Spleen (tissue), 7 donors: ENCODE measurements around the gene CHD9NB.

Experiments used
- CTCF ChIP-seq, 11 experiments: fragments of 200-600 bp in 7 of 11; fragments of 450-650 bp in 4 of 11; sonication (generic) in 4 of 11; IDR thresholded peaks in 8 of 11; conservative IDR thresholded peaks in 3 of 11; 1 replicate in 7 of 11; 2 replicates in 4 of 11; pipeline versions ENCODE4 v1.4.0 to v1.8.0; 2016 to 2021; ENCODE audit warnings: antibody characterized with exemption in 11 of 11, inconsistent platforms in 4 of 11, mild to moderate bottlenecking in 1 of 11
- POLR2AphosphoS5 ChIP-seq, 3 donors: sonication (generic); formaldehyde crosslinking; IDR thresholded peaks; one replicate each; pipeline ENCODE4 v1.5.1; 2017; ENCODE audit warnings: antibody characterized with exemption in 3 of 3
- donor health status: DM: no; HTN: no; CAD: no; lungs with moderate emphysema.
- donor health status: DM: no; HTN: no; CAD: no.
- donor health status: DM: no; HTN: no; CAD: no.

DNA sequence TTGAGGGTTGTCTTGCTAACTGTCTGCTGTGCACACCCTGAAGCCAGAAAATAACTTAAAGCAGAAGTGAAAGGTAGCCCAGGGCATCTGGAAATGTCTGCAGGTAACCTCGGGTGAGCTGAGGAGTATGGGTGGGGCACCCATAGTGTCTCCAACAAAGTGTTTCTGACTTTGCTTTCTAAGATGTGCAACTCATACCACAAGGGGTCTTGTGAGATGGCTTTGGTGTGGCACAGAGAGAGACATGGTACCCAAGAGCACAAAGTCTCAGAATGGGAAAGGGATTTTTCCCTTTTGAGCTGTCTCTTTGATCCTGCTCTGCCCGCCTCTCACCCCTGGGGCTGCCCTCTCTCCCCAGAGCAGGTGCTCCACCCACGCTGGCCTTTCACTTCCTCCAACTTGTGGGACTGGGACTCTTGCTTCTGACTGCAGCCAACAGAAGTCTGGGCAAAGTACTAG is 9.0 kb upstream of the CHD9NB start:
- TF ChIP-seq CTCF (IDR thresholded peaks at IDR 0.05 in 8 of 11, conservative IDR thresholded peaks at IDR 0.05 in 3 of 11): peak in 1 of 11 experiments; percentile 7
- TF ChIP-seq POLR2AphosphoS5 (IDR thresholded peaks at IDR 0.05): peak in 2 of 3 donors; percentile 61 to 71
